GM12878 (cell line): ENCODE measurements around the gene SECTM1.

ENCODE experiments used
- CBFB ChIP-seq: IDR thresholded peaks from 2 replicates; pipeline ENCODE4 v1.6.1; 2016; ENCODE audit warnings: antibody characterized with exemption, low read depth
- CEBPB ChIP-seq, 2 experiments: fragments of 150-350 bp in 1 of 2; IDR thresholded peaks; 2 replicates each; pipeline ENCODE4 v1.6.1; 2012 to 2014; ENCODE audit warnings: low read depth in 2 of 2, low read length in 2 of 2, borderline replicate concordance in 1 of 2, inconsistent platforms in 1 of 2
- ESRRA ChIP-seq: IDR thresholded peaks from 2 replicates; pipeline ENCODE4 v1.6.1; 2012; ENCODE audit warnings: mild to moderate bottlenecking, low read length, improper control_type of control experiment
- HDAC6 ChIP-seq: fragments of 200-600 bp; sonication (generic); IDR thresholded peaks from one replicate; pipeline ENCODE4 v1.8.0; 2017; ENCODE audit warnings: antibody characterized with exemption; ENCODE audit not compliant: unreplicated experiment
- NFYB ChIP-seq: IDR thresholded peaks from 2 replicates; pipeline ENCODE4 v1.6.1; 2011; ENCODE audit warnings: low read depth, mild to moderate bottlenecking, low read length, improper control_type of control experiment, moderate library complexity; ENCODE audit not compliant: insufficient read depth
- POLR2AphosphoS5 ChIP-seq: IDR thresholded peaks from 2 replicates; pipeline ENCODE4 v1.6.1; 2011; ENCODE audit warnings: mild to moderate bottlenecking, low read length, inconsistent platforms
- SPI1 ChIP-seq: IDR thresholded peaks from 2 replicates; pipeline ENCODE4 v1.6.1; 2011; ENCODE audit warnings: low read depth, mild to moderate bottlenecking, low read length, moderate library complexity, borderline replicate concordance; ENCODE audit not compliant: insufficient read depth
- SRF ChIP-seq, 2 experiments: IDR thresholded peaks; 2 replicates each; pipeline ENCODE4 v1.6.1; 2011; ENCODE audit warnings: low read depth in 2 of 2, low read length in 2 of 2, mild to moderate bottlenecking in 1 of 2, moderate library complexity in 1 of 2
- TF ChIP-seq, protein P1 (sequence below): IDR thresholded peaks from 2 replicates; pipeline ENCODE4 v1.6.1; 2012; ENCODE audit warnings: low read depth, low read length, improper control_type of control experiment
- TF ChIP-seq, protein P2 (sequence below), 3 experiments: IDR thresholded peaks in 2 of 3; conservative IDR thresholded peaks in 1 of 3; 2 replicates each; pipeline ENCODE4 v1.5.1; 2011; ENCODE audit warnings: low read depth in 3 of 3, low read length in 3 of 3, mild to moderate bottlenecking in 3 of 3, control low read depth in 2 of 3, moderate library complexity in 2 of 3, inconsistent platforms in 1 of 3, mixed read lengths in 1 of 3; ENCODE audit not compliant: control insufficient read depth in 2 of 3, insufficient read depth in 1 of 3; ENCODE audit errors: extremely low read depth in 1 of 3
- TF ChIP-seq, protein P3 (sequence below): IDR thresholded peaks from 2 replicates; pipeline ENCODE4 v1.6.1; 2012; ENCODE audit warnings: mild to moderate bottlenecking, low read depth, low read length

DNA sequence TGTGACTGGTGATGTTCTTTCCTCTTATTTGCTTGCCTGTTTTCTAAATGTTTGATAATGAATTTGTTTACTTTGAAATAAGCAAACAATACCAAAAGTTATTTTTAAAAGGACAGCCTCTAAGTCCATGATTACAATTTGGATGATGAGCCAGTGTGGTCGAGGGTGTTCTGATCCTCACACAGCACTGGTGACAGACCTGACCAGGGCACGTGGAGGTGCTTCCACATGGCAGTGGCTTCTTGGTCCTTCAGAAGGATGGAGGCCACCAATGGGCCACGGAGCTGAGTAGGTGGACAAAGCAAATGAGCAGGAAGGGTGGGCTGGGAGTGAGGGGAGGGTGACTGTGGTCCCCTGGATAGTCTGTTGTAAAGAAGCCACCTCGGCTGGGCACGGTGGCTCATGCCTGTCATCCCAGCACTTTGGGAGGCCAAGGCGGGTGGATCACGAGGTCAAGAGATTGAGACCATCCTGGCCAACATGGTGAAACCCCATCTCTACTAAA, 21.3 kb upstream of the SECTM1 start:
- TF ChIP-seq ESRRA (no peak), CEBPB (IDR thresholded peaks at IDR 0.05; ENCODE audit: borderline replicate concordance in 1 of 2, low read depth in 2 of 2, low read length in 2 of 2) (no peak), SRF (IDR thresholded peaks at IDR 0.05; ENCODE audit: low read depth in 2 of 2, low read length in 2 of 2) (no peak), SPI1 (no peak), NFYB (no peak), HDAC6 (no peak), CBFB (no peak), POLR2AphosphoS5 (no peak)
- TF ChIP-seq, protein P1, sequence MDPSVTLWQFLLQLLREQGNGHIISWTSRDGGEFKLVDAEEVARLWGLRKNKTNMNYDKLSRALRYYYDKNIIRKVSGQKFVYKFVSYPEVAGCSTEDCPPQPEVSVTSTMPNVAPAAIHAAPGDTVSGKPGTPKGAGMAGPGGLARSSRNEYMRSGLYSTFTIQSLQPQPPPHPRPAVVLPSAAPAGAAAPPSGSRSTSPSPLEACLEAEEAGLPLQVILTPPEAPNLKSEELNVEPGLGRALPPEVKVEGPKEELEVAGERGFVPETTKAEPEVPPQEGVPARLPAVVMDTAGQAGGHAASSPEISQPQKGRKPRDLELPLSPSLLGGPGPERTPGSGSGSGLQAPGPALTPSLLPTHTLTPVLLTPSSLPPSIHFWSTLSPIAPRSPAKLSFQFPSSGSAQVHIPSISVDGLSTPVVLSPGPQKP: no peak
- TF ChIP-seq, protein P2, sequence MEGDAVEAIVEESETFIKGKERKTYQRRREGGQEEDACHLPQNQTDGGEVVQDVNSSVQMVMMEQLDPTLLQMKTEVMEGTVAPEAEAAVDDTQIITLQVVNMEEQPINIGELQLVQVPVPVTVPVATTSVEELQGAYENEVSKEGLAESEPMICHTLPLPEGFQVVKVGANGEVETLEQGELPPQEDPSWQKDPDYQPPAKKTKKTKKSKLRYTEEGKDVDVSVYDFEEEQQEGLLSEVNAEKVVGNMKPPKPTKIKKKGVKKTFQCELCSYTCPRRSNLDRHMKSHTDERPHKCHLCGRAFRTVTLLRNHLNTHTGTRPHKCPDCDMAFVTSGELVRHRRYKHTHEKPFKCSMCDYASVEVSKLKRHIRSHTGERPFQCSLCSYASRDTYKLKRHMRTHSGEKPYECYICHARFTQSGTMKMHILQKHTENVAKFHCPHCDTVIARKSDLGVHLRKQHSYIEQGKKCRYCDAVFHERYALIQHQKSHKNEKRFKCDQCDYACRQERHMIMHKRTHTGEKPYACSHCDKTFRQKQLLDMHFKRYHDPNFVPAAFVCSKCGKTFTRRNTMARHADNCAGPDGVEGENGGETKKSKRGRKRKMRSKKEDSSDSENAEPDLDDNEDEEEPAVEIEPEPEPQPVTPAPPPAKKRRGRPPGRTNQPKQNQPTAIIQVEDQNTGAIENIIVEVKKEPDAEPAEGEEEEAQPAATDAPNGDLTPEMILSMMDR (IDR thresholded peaks at IDR 0.05 in 2 of 3, conservative IDR thresholded peaks at IDR 0.05 in 1 of 3; ENCODE audit: control insufficient read depth in 2 of 3, extremely low read depth in 1 of 3, insufficient read depth in 1 of 3, low read depth in 3 of 3, low read length in 3 of 3): no peak
- TF ChIP-seq, protein P3, sequence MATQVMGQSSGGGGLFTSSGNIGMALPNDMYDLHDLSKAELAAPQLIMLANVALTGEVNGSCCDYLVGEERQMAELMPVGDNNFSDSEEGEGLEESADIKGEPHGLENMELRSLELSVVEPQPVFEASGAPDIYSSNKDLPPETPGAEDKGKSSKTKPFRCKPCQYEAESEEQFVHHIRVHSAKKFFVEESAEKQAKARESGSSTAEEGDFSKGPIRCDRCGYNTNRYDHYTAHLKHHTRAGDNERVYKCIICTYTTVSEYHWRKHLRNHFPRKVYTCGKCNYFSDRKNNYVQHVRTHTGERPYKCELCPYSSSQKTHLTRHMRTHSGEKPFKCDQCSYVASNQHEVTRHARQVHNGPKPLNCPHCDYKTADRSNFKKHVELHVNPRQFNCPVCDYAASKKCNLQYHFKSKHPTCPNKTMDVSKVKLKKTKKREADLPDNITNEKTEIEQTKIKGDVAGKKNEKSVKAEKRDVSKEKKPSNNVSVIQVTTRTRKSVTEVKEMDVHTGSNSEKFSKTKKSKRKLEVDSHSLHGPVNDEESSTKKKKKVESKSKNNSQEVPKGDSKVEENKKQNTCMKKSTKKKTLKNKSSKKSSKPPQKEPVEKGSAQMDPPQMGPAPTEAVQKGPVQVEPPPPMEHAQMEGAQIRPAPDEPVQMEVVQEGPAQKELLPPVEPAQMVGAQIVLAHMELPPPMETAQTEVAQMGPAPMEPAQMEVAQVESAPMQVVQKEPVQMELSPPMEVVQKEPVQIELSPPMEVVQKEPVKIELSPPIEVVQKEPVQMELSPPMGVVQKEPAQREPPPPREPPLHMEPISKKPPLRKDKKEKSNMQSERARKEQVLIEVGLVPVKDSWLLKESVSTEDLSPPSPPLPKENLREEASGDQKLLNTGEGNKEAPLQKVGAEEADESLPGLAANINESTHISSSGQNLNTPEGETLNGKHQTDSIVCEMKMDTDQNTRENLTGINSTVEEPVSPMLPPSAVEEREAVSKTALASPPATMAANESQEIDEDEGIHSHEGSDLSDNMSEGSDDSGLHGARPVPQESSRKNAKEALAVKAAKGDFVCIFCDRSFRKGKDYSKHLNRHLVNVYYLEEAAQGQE: no peak
